Measurements from ENCODE around the gene PLEKHA4. TPM values are rescaled to one million over a fixed set of nuclear protein-coding genes. Genes with fewer than 3 reads are reported as not detected.

PLEKHA4 gene
- total RNA-seq, 1 donor from 2014 or later: 9.4 TPM

DNA sequence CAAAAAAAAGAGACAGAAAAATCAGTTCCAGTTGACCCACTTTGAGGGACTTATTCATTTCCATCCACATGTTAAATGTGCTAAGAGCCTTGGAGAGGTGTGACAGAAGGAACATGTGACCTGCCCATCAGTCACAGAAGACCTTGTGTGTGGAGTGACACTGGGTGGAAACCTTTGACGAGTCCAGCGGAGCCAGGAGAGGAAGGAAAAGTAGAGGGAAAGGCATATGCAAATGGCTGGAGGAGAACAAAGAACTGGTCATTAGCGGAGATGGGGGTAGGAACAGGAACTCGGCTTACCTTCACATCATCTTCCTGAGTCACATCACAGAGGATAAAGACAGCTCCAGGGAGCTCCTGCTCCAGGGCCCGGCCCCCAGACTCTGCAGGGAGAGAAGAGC lies 34.4 kb downstream of the PLEKHA4 start:
- DNase-seq: no peak
- H3K4me1 Mint-ChIP-seq (ENCODE audit: low read depth, unreplicated experiment): peaks cover 2% of the 10 kb centered on the region
- no peak overlapping the region for H3K27ac Mint-ChIP-seq (ENCODE audit: unreplicated experiment)

DNA sequence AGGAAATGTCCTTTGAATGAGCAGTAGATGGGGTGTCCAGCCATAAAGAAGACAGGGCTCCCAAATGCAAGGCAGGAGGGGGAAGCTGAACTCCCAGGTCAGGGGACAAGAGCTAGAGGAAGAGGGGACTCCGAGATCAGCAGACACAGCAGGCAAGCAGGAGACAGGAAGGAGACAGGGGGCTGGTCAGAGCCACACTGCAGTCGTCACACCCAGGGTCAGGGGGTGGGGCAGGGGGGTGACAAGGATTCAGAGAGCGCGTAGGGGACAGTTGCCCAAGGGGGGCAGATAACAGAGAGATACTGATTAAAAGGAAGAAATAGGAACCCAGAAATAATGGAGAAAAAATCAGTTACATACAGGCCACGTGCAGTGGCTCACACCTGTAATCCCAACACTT lies 35.4 kb downstream of the PLEKHA4 start:
- Mint-ChIP-seq H3K4me3 (ENCODE audit: unreplicated experiment) (no peak overlapping the region), H3K4me1 (ENCODE audit: low read depth, unreplicated experiment) (peaks cover 2% of the 10 kb centered on the region), H3K36me3 (ENCODE audit: unreplicated experiment) (peaks cover 4% of the 10 kb centered on the region), H3K27me3 (ENCODE audit: unreplicated experiment) (peaks cover 9% of the 10 kb centered on the region), H3K9me3 (ENCODE audit: unreplicated experiment) (peaks cover 7% of the 10 kb centered on the region), H3K27ac (ENCODE audit: unreplicated experiment) (no peak overlapping the region)
- TF ChIP-seq, protein P1, sequence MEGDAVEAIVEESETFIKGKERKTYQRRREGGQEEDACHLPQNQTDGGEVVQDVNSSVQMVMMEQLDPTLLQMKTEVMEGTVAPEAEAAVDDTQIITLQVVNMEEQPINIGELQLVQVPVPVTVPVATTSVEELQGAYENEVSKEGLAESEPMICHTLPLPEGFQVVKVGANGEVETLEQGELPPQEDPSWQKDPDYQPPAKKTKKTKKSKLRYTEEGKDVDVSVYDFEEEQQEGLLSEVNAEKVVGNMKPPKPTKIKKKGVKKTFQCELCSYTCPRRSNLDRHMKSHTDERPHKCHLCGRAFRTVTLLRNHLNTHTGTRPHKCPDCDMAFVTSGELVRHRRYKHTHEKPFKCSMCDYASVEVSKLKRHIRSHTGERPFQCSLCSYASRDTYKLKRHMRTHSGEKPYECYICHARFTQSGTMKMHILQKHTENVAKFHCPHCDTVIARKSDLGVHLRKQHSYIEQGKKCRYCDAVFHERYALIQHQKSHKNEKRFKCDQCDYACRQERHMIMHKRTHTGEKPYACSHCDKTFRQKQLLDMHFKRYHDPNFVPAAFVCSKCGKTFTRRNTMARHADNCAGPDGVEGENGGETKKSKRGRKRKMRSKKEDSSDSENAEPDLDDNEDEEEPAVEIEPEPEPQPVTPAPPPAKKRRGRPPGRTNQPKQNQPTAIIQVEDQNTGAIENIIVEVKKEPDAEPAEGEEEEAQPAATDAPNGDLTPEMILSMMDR (IDR thresholded peaks at IDR 0.05; ENCODE audit: partially characterized antibody, unreplicated experiment): no peak
- no peak for DNase-seq

More for the DNA sequence above, 34.4 kb downstream of the PLEKHA4 start:
- Mint-ChIP-seq H3K27me3 (ENCODE audit: unreplicated experiment) (peaks cover 9% of the 10 kb centered on the region), H3K4me3 (ENCODE audit: unreplicated experiment) (peak overlapping the region; percentile 24), H3K36me3 (ENCODE audit: unreplicated experiment) (peaks cover 4% of the 10 kb centered on the region), H3K9me3 (ENCODE audit: unreplicated experiment) (peaks cover 7% of the 10 kb centered on the region)
- TF ChIP-seq, protein P1 (IDR thresholded peaks at IDR 0.05; ENCODE audit: partially characterized antibody, unreplicated experiment): no peak

DNA sequence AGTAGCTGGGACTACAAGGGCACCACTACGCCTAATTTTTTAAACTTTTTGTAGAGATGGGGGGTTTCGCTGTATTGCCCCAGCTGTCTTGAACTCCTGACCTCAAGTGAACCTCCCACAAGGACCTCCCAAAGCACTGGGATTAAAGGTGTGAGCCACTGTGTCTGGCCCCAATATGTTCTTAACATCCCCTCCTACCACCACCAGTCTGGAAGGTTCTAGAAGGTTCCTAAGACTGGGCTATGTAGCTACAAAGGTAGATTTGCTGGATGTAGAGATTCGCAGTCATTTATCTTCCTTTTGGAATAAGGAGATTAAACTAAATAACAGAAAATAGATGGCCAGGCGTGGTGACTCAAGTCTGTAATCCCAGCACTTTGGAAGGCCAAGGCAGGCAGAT lies 37.5 kb downstream of the PLEKHA4 start:
- Mint-ChIP-seq H3K4me3 (ENCODE audit: unreplicated experiment) (no peak overlapping the region), H3K4me1 (ENCODE audit: low read depth, unreplicated experiment) (peaks cover 2% of the 10 kb centered on the region), H3K27ac (ENCODE audit: unreplicated experiment) (no peak overlapping the region), H3K36me3 (ENCODE audit: unreplicated experiment) (peaks cover 4% of the 10 kb centered on the region), H3K27me3 (ENCODE audit: unreplicated experiment) (peaks cover 7% of the 10 kb centered on the region), H3K9me3 (ENCODE audit: unreplicated experiment) (peaks cover 5% of the 10 kb centered on the region)
- DNase-seq: no peak
- TF ChIP-seq, protein P1 (IDR thresholded peaks at IDR 0.05; ENCODE audit: partially characterized antibody, unreplicated experiment): no peak

DNA sequence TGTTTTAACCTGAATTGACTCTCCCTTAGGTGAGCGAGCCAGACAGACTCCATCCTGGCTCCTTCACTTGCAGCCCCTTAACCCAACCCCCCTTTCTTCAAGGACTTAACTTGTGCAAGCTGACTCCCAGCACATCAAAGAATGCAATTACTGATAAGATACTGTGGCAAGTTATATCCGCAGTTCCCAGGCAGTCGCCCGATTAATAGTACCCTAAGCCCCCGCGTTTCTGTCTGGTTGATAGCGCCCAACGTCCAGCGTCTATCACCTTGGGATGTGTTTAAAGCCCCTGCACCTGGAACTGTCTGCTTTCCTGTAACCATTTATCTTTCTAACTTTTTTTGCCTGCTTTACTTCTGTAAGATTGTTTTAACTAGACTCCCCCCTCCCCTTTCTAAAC lies 38.3 kb downstream of the PLEKHA4 start:
- TF ChIP-seq, protein P1 (IDR thresholded peaks at IDR 0.05; ENCODE audit: partially characterized antibody, unreplicated experiment): no peak
- Mint-ChIP-seq H3K27me3 (ENCODE audit: unreplicated experiment) (peaks cover 7% of the 10 kb centered on the region), H3K36me3 (ENCODE audit: unreplicated experiment) (peaks cover 4% of the 10 kb centered on the region), H3K4me3 (ENCODE audit: unreplicated experiment) (no peak overlapping the region), H3K4me1 (ENCODE audit: low read depth, unreplicated experiment) (peaks cover 2% of the 10 kb centered on the region), H3K27ac (ENCODE audit: unreplicated experiment) (no peak overlapping the region), H3K9me3 (ENCODE audit: unreplicated experiment) (peaks cover 5% of the 10 kb centered on the region)
- no peak for DNase-seq

- Mint-ChIP-seq H3K27ac (ENCODE audit: unreplicated experiment) (no peak overlapping the region), H3K4me3 (ENCODE audit: unreplicated experiment) (no peak overlapping the region), H3K4me1 (ENCODE audit: low read depth, unreplicated experiment) (no peaks in the 10 kb centered on the region), H3K9me3 (ENCODE audit: unreplicated experiment) (peaks cover 3% of the 10 kb centered on the region), H3K27me3 (ENCODE audit: unreplicated experiment) (peaks cover 2% of the 10 kb centered on the region), H3K36me3 (ENCODE audit: unreplicated experiment) (no peaks in the 10 kb centered on the region)
- DNase-seq: peak; percentile 31
- TF ChIP-seq, protein P1 (IDR thresholded peaks at IDR 0.05; ENCODE audit: partially characterized antibody, unreplicated experiment): peak; percentile 13
Measured at GRCh38 chr19:48826606-48827020, 41.8 kb downstream of the PLEKHA4 start.

All from glutamatergic neuron (in vitro differentiated cells).